Measurements from ENCODE around the gene SHANK3. TPM values are rescaled to one million over a fixed set of nuclear protein-coding genes. Genes with fewer than 3 reads are reported as not detected.

The SHANK3 gene
- total and polyA plus RNA-seq, 4 donors: 1.1 to 10.0 (median 5.8) TPM

- Histone ChIP-seq H3K9me3 (ENCODE audit: control insufficient read depth in 4 of 4, low read length in 3 of 4) (no peaks in the 10 kb centered on the region), H3K27me3 (ENCODE audit: control insufficient read depth in 4 of 4, insufficient read depth in 4 of 4, low read length in 3 of 4) (no peaks in the 10 kb centered on the region), H3K9ac (ENCODE audit: low read depth in 1 of 2, low read length in 2 of 2) (no peak overlapping the region), H3K27ac (ENCODE audit: low read depth in 1 of 2, low read length in 2 of 2) (no peak overlapping the region), H3K36me3 (ENCODE audit: control insufficient read depth in 4 of 4, insufficient read depth in 3 of 4, low read depth in 1 of 4, low read length in 3 of 4) (no peaks in the 10 kb centered on the region), H3K4me3 (ENCODE audit: low read depth in 1 of 3, low read length in 3 of 3) (peak overlapping the region in 1 of 3 donors; percentile 56), H3K4me1 (ENCODE audit: control insufficient read depth in 4 of 4, insufficient read depth in 4 of 4, low read length in 3 of 4) (peaks cover 0 to 14% (median 5%) of the 10 kb centered on the region in 4 donors)
- 1% methylated on average over 43 of the region's 43 CpGs for WGBS
- no peak for TF ChIP-seq EGR1 (IDR thresholded peaks at IDR 0.05; ENCODE audit: low read depth in 2 of 2)
- no peak for TF ChIP-seq JUND (IDR thresholded peaks at IDR 0.05)
- TF ChIP-seq REST (IDR thresholded peaks at IDR 0.05): no peak
- TF ChIP-seq FOXA1 (IDR thresholded peaks at IDR 0.05): no peak
- TF ChIP-seq FOXA2 (IDR thresholded peaks at IDR 0.05): no peak
- TF ChIP-seq CTCF (IDR thresholded peaks at IDR 0.05; ENCODE audit: low read depth, low read length, missing input control): no peak
- no peak for TF ChIP-seq GABPA (IDR thresholded peaks at IDR 0.05 in 1 of 2, conservative IDR thresholded peaks at IDR 0.05 in 1 of 2)
- no peak for TF ChIP-seq RAD21 (IDR thresholded peaks at IDR 0.05)
- DNase-seq (ENCODE audit: low spot score): no peak
These were observed 1.5 kb downstream of the SHANK3 start for GRCh38 chr22:50674130-50674500.

GRCh38 chr22:50674606-50675552 lies 2.3 kb downstream of the SHANK3 start:
- H3K27ac ChIP-seq (ENCODE audit: low read depth in 1 of 2, low read length in 2 of 2): no peak overlapping the region
- H3K9ac ChIP-seq (ENCODE audit: low read depth in 1 of 2, low read length in 2 of 2): no peak overlapping the region
- DNase-seq (ENCODE audit: low spot score): peak; percentile 33
- H3K36me3 ChIP-seq (ENCODE audit: control insufficient read depth in 4 of 4, insufficient read depth in 3 of 4, low read depth in 1 of 4, low read length in 3 of 4): no peaks in the 10 kb centered on the region
- H3K4me3 ChIP-seq (ENCODE audit: low read depth in 1 of 3, low read length in 3 of 3): peak overlapping the region in 2 of 3 donors; percentile 28 to 56
- peaks cover 0 to 14% (median 5%) of the 10 kb centered on the region in 4 donors for H3K4me1 ChIP-seq (ENCODE audit: control insufficient read depth in 4 of 4, insufficient read depth in 4 of 4, low read length in 3 of 4)
- H3K27me3 ChIP-seq (ENCODE audit: control insufficient read depth in 4 of 4, insufficient read depth in 4 of 4, low read length in 3 of 4): no peaks in the 10 kb centered on the region
- 8% methylated on average over 105 of the region's 105 CpGs for whole genome bisulfite sequencing
- H3K9me3 ChIP-seq (ENCODE audit: control insufficient read depth in 4 of 4, low read length in 3 of 4): no peaks in the 10 kb centered on the region
- no peak for TF ChIP-seq REST (IDR thresholded peaks at IDR 0.05)
- TF ChIP-seq RXRA (IDR thresholded peaks at IDR 0.05): no peak
- TF ChIP-seq TAF1 (conservative IDR thresholded peaks at IDR 0.05): no peak
- no peak for TF ChIP-seq YY1 (IDR thresholded peaks at IDR 0.05)
- TF ChIP-seq MAX (IDR thresholded peaks at IDR 0.05): no peak
- TF ChIP-seq EGR1 (IDR thresholded peaks at IDR 0.05; ENCODE audit: low read depth in 2 of 2): no peak
- no peak for TF ChIP-seq JUND (IDR thresholded peaks at IDR 0.05)
- TF ChIP-seq GABPA (IDR thresholded peaks at IDR 0.05 in 1 of 2, conservative IDR thresholded peaks at IDR 0.05 in 1 of 2): no peak
- TF ChIP-seq FOXA2 (IDR thresholded peaks at IDR 0.05): no peak
- no peak for TF ChIP-seq ATF3 (IDR thresholded peaks at IDR 0.05)
- TF ChIP-seq NR2F2 (IDR thresholded peaks at IDR 0.05): no peak
- no peak for TF ChIP-seq HNF4G (IDR thresholded peaks at IDR 0.05)
- TF ChIP-seq RAD21 (IDR thresholded peaks at IDR 0.05): no peak
- no peak for TF ChIP-seq ZBTB33 (IDR thresholded peaks at IDR 0.05)

Data from liver (tissue), 9 donors.